Peyer's patch (tissue), 4 donors: ENCODE measurements around the gene EMC10.

Source experiments
- CTCF ChIP-seq, 6 experiments: fragments of 450-650 bp in 4 of 6; fragments of 200-600 bp in 2 of 6; sonication (generic) in 1 of 6; IDR thresholded peaks; one replicate each; pipeline ENCODE4 v1.5.1; 2017 to 2019; ENCODE audit warnings: antibody characterized with exemption in 6 of 6, mild to moderate bottlenecking in 3 of 6, moderate library complexity in 1 of 6
- POLR2A ChIP-seq, 2 donors: fragments of 450-650 bp; IDR thresholded peaks; one replicate each; pipeline ENCODE4 v1.5.1; 2017; ENCODE audit warnings: antibody characterized with exemption in 2 of 2, mild to moderate bottlenecking in 2 of 2, moderate library complexity in 2 of 2

GRCh38 chr19:50512112-50512998, 36.0 kb downstream of the EMC10 start:
- TF ChIP-seq CTCF (IDR thresholded peaks at IDR 0.05), result no peak
- TF ChIP-seq POLR2A (IDR thresholded peaks at IDR 0.05), result no peak
